SK-N-MC (cell line): ENCODE data around the gene DUSP7.

Source experiments
- EZH2 ChIP-seq: fragments of 200-600 bp; sonication (generic); IDR thresholded peaks from one replicate; pipeline ENCODE4 v1.6.1; 2017; ENCODE audit warnings: antibody characterized with exemption
- POLR2AphosphoS5 ChIP-seq: IDR thresholded peaks from 2 replicates; pipeline ENCODE4 v1.6.1; 2012; ENCODE audit warnings: mild to moderate bottlenecking, low read depth, low read length, borderline replicate concordance

GRCh38 chr3:52030714-52031310 lies 25.6 kb downstream of the DUSP7 start:
- TF ChIP-seq EZH2 (no peak), POLR2AphosphoS5 (no peak)
